HEK293T (cell line): ENCODE data around the gene PPM1K.
"Not testable (repeated sequence)": the region's sequence is repeated elsewhere in the genome, so short reads cannot be mapped to it uniquely, and the experiment has no call there.

Experiments used
- CTCF ChIA-PET: fragments of 350-600 bp; formaldehyde crosslinking; extraction: SDS; loops from one replicate; lab custom pipeline; 2021; ENCODE audit warnings: antibody characterized with exemption, inconsistent platforms; lab: Yijun Ruan, JAX
- POLR2A ChIA-PET: fragments of 350-600 bp; formaldehyde crosslinking; extraction: SDS; loops from one replicate; lab custom pipeline; 2020; ENCODE audit warnings: antibody characterized with exemption, inconsistent platforms; lab: Yijun Ruan, JAX
- DNase-seq: peaks from one replicate; pipeline ENCODE4 v3.0.0; 2012; ENCODE audit warnings: mixed read lengths; ENCODE audit errors: extremely low spot score
- ARNT ChIP-seq: fragments of 450-650 bp; IDR thresholded peaks from 2 replicates; pipeline ENCODE4 v1.6.1; 2017; ENCODE audit warnings: mild to moderate bottlenecking
- BHLHE40 ChIP-seq: fragments of 450-650 bp; IDR thresholded peaks from 2 replicates; pipeline ENCODE4 v1.6.1; 2016; ENCODE audit warnings: mild to moderate bottlenecking, moderate library complexity, borderline replicate concordance
- CTBP1 ChIP-seq: fragments of 450-650 bp; IDR thresholded peaks from 2 replicates; pipeline ENCODE4 v1.6.1; 2016; ENCODE audit warnings: borderline replicate concordance
- ELF4 ChIP-seq: fragments of 450-650 bp; IDR thresholded peaks from 2 replicates; pipeline ENCODE4 v1.6.1; 2017; ENCODE audit warnings: antibody characterized with exemption
- FOXA1 ChIP-seq: fragments of 450-650 bp; IDR thresholded peaks from 2 replicates; pipeline ENCODE4 v1.6.1; 2016; ENCODE audit warnings: mild to moderate bottlenecking
- FOXK2 ChIP-seq: fragments of 450-650 bp; IDR thresholded peaks from 2 replicates; pipeline ENCODE4 v1.6.1; 2016; ENCODE audit warnings: mild to moderate bottlenecking
- FOXM1 ChIP-seq: fragments of 450-650 bp; IDR thresholded peaks from 2 replicates; pipeline ENCODE4 v1.6.1; 2017; ENCODE audit warnings: mild to moderate bottlenecking, borderline replicate concordance
- HDGF ChIP-seq: fragments of 450-650 bp; IDR thresholded peaks from 2 replicates; pipeline ENCODE4 v1.6.1; 2017; ENCODE audit warnings: antibody characterized with exemption, borderline replicate concordance
- L3MBTL2 ChIP-seq: fragments of 450-650 bp; conservative IDR thresholded peaks from 2 replicates; pipeline ENCODE4 v1.6.1; 2016; ENCODE audit warnings: mild to moderate bottlenecking
- LEF1 ChIP-seq: fragments of 450-650 bp; IDR thresholded peaks from 2 replicates; pipeline ENCODE4 v1.6.1; 2017; ENCODE audit warnings: mild to moderate bottlenecking, borderline replicate concordance
- NFRKB ChIP-seq: fragments of 450-650 bp; IDR thresholded peaks from 2 replicates; pipeline ENCODE4 v1.6.1; 2016; ENCODE audit warnings: mild to moderate bottlenecking, moderate library complexity
- SP1 ChIP-seq: fragments of 450-650 bp; IDR thresholded peaks from 2 replicates; pipeline ENCODE4 v1.6.1; 2017
- SUZ12 ChIP-seq: fragments of 450-650 bp; IDR thresholded peaks from 2 replicates; pipeline ENCODE4 v1.6.1; 2016; ENCODE audit warnings: mild to moderate bottlenecking
- TARDBP ChIP-seq: fragments of 450-650 bp; IDR thresholded peaks from 2 replicates; pipeline ENCODE4 v1.6.1; 2016
- ZNF384 ChIP-seq: fragments of 450-650 bp; IDR thresholded peaks from 2 replicates; pipeline ENCODE4 v1.6.1; 2016
- TF ChIP-seq, protein P1 (sequence below): fragments of 450-650 bp; IDR thresholded peaks from 2 replicates; pipeline ENCODE4 v1.6.1; 2016

The PPM1K gene

DNA sequence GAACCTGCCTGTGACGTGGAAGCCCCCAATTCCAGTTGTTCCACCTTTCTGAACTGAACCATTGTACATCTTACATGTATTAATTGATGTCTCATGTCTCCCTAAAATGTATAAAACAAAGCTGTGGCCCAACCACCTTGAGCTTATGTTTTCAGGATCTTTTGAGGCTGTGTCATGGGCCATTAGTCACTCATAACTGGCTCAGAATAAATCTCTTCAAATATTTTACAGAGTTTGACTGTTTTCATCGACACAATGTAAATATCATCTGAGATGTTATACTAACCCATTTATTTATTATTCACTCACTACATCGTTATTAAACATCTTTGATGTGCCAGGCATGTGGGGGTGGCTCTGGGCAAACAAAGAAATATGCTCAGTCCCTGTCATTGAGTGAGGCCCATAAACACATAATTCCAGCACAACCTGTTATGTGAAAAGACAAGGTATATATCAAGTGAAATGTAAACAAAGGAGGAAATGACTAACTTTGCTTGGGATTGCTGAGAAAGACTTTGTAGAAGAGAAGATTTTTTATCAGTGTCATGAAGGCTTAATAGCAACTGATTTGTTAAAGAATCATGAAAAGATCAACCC, 34.5 kb upstream of the PPM1K start:
- POLR2A ChIA-PET: no interaction called here
- no peak for TF ChIP-seq LEF1
- TF ChIP-seq BHLHE40: no peak
- no peak for TF ChIP-seq L3MBTL2
- TF ChIP-seq TARDBP: no peak
- TF ChIP-seq FOXK2: no peak
- TF ChIP-seq NFRKB: no peak
- no peak for TF ChIP-seq FOXM1
- TF ChIP-seq, protein P1, sequence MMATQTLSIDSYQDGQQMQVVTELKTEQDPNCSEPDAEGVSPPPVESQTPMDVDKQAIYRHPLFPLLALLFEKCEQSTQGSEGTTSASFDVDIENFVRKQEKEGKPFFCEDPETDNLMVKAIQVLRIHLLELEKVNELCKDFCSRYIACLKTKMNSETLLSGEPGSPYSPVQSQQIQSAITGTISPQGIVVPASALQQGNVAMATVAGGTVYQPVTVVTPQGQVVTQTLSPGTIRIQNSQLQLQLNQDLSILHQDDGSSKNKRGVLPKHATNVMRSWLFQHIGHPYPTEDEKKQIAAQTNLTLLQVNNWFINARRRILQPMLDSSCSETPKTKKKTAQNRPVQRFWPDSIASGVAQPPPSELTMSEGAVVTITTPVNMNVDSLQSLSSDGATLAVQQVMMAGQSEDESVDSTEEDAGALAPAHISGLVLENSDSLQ: no peak
- CTCF ChIA-PET: no interaction called here
- DNase-seq: no peak

DNA sequence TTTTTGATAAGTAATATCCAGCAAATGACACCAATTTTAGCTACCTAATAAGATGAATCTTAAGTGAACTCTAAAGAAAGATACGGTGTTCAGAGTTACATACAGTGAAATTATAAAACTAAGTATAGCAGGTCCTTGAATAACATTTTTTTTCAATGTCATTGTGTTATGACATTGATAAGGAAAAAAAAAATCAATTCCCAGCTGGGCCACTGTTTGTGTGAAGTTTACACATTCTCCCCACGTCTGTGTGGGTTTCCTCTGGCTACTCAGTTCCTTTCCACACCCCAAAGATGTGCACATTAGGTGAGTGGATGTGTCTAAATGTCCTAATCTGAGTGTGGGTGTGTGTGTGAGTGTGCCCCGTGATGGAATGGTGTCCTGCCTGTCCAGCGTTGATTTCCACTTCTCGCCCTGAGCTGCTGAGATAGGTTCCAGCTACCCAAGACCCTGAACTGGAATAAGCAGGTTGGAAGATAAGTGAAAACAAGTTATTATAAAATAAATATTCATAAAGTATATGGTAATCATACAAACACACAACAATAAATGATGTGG, 31.2 kb upstream of the PPM1K start:
- ChIA-PET POLR2A (no interaction called here), CTCF (interaction anchor here (0.7 kb wide), 1 partner anchor 1974 kb away, joined by 3 read pairs; no protein-coding TSS in a partner anchor)
- TF ChIP-seq HDGF (no peak), BHLHE40 (no peak), SP1 (no peak), FOXM1 (no peak), CTBP1 (no peak), SUZ12 (no peak), L3MBTL2 (no peak), ZNF384 (no peak), FOXK2 (no peak), TARDBP (no peak), ARNT (no peak), FOXA1 (no peak), LEF1 (no peak)
- TF ChIP-seq, protein P1: no peak
- DNase-seq: no peak

DNA sequence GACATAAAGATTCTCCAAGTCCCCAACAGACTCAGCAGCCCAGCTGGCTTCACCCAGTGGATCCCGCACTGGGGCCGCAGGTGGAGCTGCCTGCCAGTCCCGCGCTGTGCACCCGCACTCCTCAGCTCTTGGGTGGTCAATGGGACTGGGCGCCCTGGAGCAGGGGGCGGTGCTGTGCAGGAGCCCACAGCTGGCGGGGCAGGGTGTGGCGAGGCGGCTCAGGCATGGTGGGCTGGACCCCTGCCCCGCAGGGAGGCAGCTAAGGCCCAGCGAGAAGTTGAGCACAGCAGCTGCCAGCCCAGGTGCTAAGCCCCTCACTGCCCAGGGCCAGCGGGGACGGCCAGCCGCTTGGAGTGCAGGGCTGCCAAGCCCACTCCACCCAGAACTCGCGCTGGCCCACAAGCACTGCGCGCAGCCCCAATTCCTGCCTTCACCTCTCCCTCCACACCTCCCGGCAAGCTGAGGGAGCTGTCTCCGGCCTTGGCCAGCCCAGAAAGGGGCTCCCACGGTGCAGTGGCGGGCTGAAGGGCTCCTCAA, 28.8 kb upstream of the PPM1K start:
- CTCF ChIA-PET, DNase-seq, POLR2A ChIA-PET: not testable (repeated sequence)

DNA sequence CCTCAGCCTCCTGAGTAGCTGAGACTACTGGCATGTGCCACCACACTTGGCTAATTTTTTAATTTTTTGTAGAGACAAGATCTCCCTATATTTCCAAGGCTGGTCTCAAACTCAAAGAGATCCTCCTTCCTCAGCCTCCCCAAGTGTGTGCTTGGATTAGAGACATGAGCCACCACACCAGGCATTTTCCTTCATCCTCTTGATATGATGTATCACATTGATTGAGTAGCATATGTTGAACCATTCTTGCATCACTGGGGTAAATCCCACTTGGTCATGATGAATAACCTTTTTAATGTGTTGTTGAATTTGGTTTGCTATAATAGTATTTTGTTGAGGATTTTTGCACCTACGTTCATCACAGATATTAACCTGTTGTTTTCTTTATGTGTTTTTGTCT, 24.2 kb upstream of the PPM1K start:
- TF ChIP-seq FOXA1 (no peak), NFRKB (no peak), TARDBP (no peak), ARNT (no peak), LEF1 (no peak), HDGF (no peak), BHLHE40 (no peak), SUZ12 (no peak), ZNF384 (no peak), FOXK2 (no peak), ELF4 (no peak), FOXM1 (no peak), CTBP1 (no peak), L3MBTL2 (no peak), SP1 (no peak)
- TF ChIP-seq, protein P1: no peak
- DNase-seq: no peak
- POLR2A ChIA-PET: no interaction called here
- CTCF ChIA-PET: no interaction called here

DNA sequence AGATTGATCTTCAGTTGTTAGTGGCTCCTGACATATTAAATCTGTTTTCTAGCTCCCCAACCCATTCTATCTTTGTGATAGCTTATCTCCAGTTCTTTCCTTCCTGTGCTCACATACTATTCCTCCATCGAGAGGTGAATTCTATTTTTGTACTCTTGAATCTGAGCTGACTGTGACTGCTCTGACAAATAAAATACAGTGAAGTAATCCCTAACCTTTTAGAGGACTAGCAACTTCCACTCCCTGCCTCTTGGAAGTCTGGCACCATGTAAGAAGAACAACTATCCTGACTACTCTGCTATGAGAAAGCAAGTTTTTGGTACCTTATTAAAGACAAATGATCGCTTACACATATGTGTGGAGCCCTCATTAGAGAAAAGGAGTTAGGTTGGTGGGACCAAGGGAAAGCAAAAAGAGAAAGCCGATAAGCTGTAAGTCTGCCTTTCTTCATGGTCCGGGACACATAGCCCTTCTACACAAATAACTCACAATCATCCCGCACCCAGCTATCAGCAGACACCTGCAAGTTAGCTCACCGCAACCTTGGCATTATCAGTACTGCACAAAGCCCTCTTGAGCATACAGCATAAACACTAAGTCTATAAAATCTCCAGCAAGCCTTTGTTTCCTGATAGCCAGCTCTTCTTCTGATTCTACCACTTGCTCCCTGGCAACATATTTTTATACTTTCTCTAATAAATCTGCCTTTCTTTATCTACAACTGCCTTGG, 13.5 kb upstream of the PPM1K start:
- no peak for TF ChIP-seq FOXK2
- TF ChIP-seq L3MBTL2: no peak
- TF ChIP-seq ARNT: no peak
- TF ChIP-seq ZNF384: no peak
- TF ChIP-seq ELF4: no peak
- no peak for TF ChIP-seq BHLHE40
- no peak for TF ChIP-seq LEF1
- TF ChIP-seq FOXA1: no peak
- TF ChIP-seq, protein P1: no peak
- no peak for TF ChIP-seq TARDBP
- no peak for TF ChIP-seq CTBP1
- TF ChIP-seq SP1: no peak
- TF ChIP-seq NFRKB: no peak
- TF ChIP-seq SUZ12: no peak
- TF ChIP-seq HDGF: no peak
- TF ChIP-seq FOXM1: no peak
- DNase-seq: no peak
- ChIA-PET POLR2A (interaction anchor here (2.8 kb wide), 1 partner anchor 14 kb away, joined by 10 read pairs; the partner anchor contains the start of gene PPM1K), CTCF (no interaction called here)

DNA sequence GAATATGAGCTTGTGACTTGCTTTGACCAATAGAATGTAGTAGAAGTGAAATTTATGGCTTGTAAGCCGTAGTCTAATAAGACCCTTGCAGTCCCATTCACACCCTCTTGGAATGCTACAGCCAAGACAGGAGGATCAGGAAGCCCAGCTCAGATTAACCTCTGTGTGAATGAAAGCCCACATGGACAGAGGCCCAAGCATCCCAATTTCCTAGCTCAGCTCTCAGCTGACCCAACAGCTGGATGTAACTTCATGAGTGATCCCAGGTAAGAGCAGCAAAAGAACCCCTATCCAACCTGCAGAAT, 12.8 kb upstream of the PPM1K start:
- CTCF ChIA-PET: no interaction called here
- no peak for DNase-seq
- TF ChIP-seq ARNT (no peak), SUZ12 (no peak), HDGF (no peak), NFRKB (no peak), BHLHE40 (no peak), FOXK2 (no peak), TARDBP (no peak), ELF4 (no peak), FOXA1 (no peak), SP1 (no peak), FOXM1 (no peak), L3MBTL2 (no peak), CTBP1 (no peak), ZNF384 (no peak), LEF1 (no peak)
- TF ChIP-seq, protein P1: no peak
- POLR2A ChIA-PET: interaction anchor here (2.8 kb wide), 1 partner anchor 13 kb away, joined by 10 read pairs; the partner anchor contains the start of gene PPM1K
